ENCODE measurements around the gene DDX60. TPM values are rescaled to one million over a fixed set of nuclear protein-coding genes. Genes with fewer than 3 reads are reported as not detected.

Gene DDX60
- total and polyA plus RNA-seq, 10 of the 15 experiments (the other 5 are each of a cell fraction or from before 2014, with no cell fraction given), result 2.7 to 28.4 (median 6.3) TPM

DNA sequence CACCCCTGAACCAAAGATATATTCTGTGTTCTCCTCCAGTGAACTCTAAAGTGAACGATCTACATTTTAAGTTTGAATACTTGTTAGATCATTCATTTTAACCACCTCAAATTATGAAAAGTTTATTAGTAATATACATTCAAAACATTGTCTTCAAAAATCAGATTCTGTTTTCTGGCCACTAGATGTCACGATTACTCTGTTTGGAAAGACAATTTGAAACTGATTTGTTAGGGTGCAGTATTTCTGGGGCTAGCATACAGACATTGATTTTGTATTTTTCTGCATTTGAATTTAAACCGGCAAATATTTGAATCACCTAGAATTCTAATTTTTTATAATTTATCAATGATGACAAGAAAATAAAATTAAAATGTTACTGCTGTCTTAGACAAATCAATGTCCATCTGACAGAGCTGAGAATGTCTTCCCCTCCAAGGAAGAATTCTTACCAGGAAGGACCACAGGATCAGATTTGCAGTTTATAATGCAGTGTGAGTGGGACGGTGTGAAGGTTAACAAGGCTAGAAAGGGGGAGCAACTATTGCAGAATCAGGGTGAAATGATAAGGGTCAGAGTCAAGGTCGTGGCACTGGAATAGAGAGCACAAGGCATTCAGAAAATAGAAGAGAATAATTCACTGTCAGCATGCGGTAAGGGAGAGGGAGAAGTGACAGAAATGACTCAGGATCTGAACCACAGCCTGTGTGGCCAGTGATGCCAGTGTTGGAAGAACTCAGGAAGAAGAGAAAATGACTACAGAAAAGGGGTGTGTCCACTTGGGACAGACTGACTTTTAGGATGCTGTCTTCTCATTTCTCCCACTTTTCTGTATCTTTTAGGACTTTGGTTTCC, 134.6 kb downstream of the DDX60 start:
- peak; percentile 92 for FAIRE-seq
- TF ChIP-seq CTCF (IDR thresholded peaks at IDR 0.05 in 2 of 3, conservative IDR thresholded peaks at IDR 0.05 in 1 of 3; ENCODE audit: control insufficient read depth in 2 of 3, extremely low read depth in 1 of 3, insufficient read depth in 1 of 3, low read depth in 3 of 3, low read length in 3 of 3) (peak; percentile 33 to 61 (median 47); a peak in 5 of 6 replicates), TCF7 (IDR thresholded peaks at IDR 0.05; ENCODE audit: borderline replicate concordance) (no peak), NFYB (IDR thresholded peaks at IDR 0.05; ENCODE audit: insufficient read depth, low read depth, low read length) (no peak), ZNF592 (IDR thresholded peaks at IDR 0.05) (no peak), MYC (IDR thresholded peaks at IDR 0.05; ENCODE audit: insufficient read depth, insufficient read length, insufficient replicate concordance, low read length, severe bottlenecking) (no peak), JUND (IDR thresholded peaks at IDR 0.05; ENCODE audit: low read depth, low read length) (no peak)
- TF ChIP-seq, protein P1, sequence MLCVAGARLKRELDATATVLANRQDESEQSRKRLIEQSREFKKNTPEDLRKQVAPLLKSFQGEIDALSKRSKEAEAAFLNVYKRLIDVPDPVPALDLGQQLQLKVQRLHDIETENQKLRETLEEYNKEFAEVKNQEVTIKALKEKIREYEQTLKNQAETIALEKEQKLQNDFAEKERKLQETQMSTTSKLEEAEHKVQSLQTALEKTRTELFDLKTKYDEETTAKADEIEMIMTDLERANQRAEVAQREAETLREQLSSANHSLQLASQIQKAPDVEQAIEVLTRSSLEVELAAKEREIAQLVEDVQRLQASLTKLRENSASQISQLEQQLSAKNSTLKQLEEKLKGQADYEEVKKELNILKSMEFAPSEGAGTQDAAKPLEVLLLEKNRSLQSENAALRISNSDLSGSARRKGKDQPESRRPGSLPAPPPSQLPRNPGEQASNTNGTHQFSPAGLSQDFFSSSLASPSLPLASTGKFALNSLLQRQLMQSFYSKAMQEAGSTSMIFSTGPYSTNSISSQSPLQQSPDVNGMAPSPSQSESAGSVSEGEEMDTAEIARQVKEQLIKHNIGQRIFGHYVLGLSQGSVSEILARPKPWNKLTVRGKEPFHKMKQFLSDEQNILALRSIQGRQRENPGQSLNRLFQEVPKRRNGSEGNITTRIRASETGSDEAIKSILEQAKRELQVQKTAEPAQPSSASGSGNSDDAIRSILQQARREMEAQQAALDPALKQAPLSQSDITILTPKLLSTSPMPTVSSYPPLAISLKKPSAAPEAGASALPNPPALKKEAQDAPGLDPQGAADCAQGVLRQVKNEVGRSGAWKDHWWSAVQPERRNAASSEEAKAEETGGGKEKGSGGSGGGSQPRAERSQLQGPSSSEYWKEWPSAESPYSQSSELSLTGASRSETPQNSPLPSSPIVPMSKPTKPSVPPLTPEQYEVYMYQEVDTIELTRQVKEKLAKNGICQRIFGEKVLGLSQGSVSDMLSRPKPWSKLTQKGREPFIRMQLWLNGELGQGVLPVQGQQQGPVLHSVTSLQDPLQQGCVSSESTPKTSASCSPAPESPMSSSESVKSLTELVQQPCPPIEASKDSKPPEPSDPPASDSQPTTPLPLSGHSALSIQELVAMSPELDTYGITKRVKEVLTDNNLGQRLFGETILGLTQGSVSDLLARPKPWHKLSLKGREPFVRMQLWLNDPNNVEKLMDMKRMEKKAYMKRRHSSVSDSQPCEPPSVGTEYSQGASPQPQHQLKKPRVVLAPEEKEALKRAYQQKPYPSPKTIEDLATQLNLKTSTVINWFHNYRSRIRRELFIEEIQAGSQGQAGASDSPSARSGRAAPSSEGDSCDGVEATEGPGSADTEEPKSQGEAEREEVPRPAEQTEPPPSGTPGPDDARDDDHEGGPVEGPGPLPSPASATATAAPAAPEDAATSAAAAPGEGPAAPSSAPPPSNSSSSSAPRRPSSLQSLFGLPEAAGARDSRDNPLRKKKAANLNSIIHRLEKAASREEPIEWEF (IDR thresholded peaks at IDR 0.05; ENCODE audit: insufficient replicate concordance, low read depth, low read length), result no peak

More for the DNA sequence above, 134.6 kb downstream of the DDX60 start:
- intact Hi-C loops (cut with micrococcal nuclease; ENCODE audit: unreplicated experiment) (loop anchor here (1.0 to 10.0 kb wide), 6 partner anchors 329 to 739 kb away; no protein-coding TSS in a partner anchor), in situ Hi-C loops (cut with MboI) (loop anchor here (5.0 kb wide), 1 partner anchor 733 kb away; no protein-coding TSS in a partner anchor)
- SMC1A ChIA-PET (ENCODE audit: uncharacterized antibody, unreplicated experiment), result interaction anchor here (0.7 to 1.3 kb wide), 5 partner anchors 401 to 738 kb away, joined by 3 read pairs; no protein-coding TSS in a partner anchor
- Histone ChIP-seq H3K27me3 (replicated peaks in 1 of 2; ENCODE audit: control insufficient read depth in 2 of 2, insufficient read depth in 2 of 2, low read length in 1 of 2) (no peaks in the 10 kb centered on the region), H2AFZ (ENCODE audit: control insufficient read depth, low read depth, low read length) (no peak overlapping the region), H3K36me3 (ENCODE audit: control insufficient read depth in 2 of 2, insufficient read depth in 2 of 2, low read length in 1 of 2) (no peaks in the 10 kb centered on the region), H3K27ac (ENCODE audit: control insufficient read depth, insufficient read depth) (no peak overlapping the region), H3K9me3 (replicated peaks; ENCODE audit: control insufficient read depth, insufficient read depth, low read length) (no peaks in the 10 kb centered on the region), H3K9ac (ENCODE audit: control insufficient read depth, insufficient read depth, low read length) (no peak overlapping the region), H3K79me2 (ENCODE audit: control insufficient read depth, insufficient read depth, low read length) (no peaks in the 10 kb centered on the region), H3K4me2 (ENCODE audit: control insufficient read depth, insufficient read depth) (no peak overlapping the region), H3K4me3 (no peak overlapping the region), H4K20me1 (ENCODE audit: control insufficient read depth, insufficient read depth) (no peaks in the 10 kb centered on the region), H3K4me1 (ENCODE audit: control insufficient read depth, insufficient read depth, low read length) (0 out of 2 replicates have a peak, but pooled peaks cover 3% of the 10 kb centered on the region)
- POLR2A ChIA-PET, result no interaction called here
- no TSS peak for BruUV-seq (replicated peaks)
- CTCF ChIA-PET, result interaction anchor here (0.9 to 2.7 kb wide), 6 partner anchors 331 to 737 kb away, joined by 3 to 8 read pairs (median 6); no protein-coding TSS in a partner anchor
- WGBS (ENCODE audit: insufficient coverage, insufficient replicate concordance, low lambda C conversion rate, missing lambda C conversion rate), result 1% methylated on average over 6 of the region's 6 CpGs
- ATAC-seq (peak; percentile 63), DNase-seq (ENCODE audit: low read depth, low spot score) (peak; percentile 12)
- RAD21 ChIA-PET (ENCODE audit: unreplicated experiment), result interaction anchor here (0.6 to 2.2 kb wide), 4 partner anchors 499 to 737 kb away, joined by 3 to 12 read pairs (median 3); no protein-coding TSS in a partner anchor
